SK-N-SH treated with all-trans-retinoic acid at 6 μM for 48 hours (cell line): Measurements from ENCODE around the gene MROH7.

Experiments used
- CREB5 ChIP-seq: fragments of 250-450 bp; sonication (Bioruptor Pico); IDR thresholded peaks from 2 replicates; pipeline ENCODE4 v1.5.1; 2020; ENCODE audit warnings: low read depth, mild to moderate bottlenecking, moderate library complexity
- ESRRG ChIP-seq: fragments of 250-450 bp; sonication (Bioruptor Pico); IDR thresholded peaks from 2 replicates; pipeline ENCODE4 v1.6.1; 2021; ENCODE audit warnings: mild to moderate bottlenecking
- OSR1 ChIP-seq: fragments of 250-450 bp; sonication (Bioruptor Pico); IDR thresholded peaks from 2 replicates; pipeline ENCODE4 v1.8.0; 2022; ENCODE audit warnings: moderate library complexity, mild to moderate bottlenecking, inconsistent platforms
- PATZ1 ChIP-seq: fragments of 250-450 bp; sonication (Bioruptor Pico); IDR thresholded peaks from 2 replicates; pipeline ENCODE4 v1.8.0; 2020; ENCODE audit warnings: mild to moderate bottlenecking, moderate library complexity, borderline replicate concordance
- POU6F1 ChIP-seq: fragments of 250-450 bp; sonication (Bioruptor Pico); IDR thresholded peaks from 2 replicates; pipeline ENCODE4 v1.8.0; 2021; ENCODE audit warnings: low read depth, mild to moderate bottlenecking, moderate library complexity, borderline replicate concordance
- RARB ChIP-seq: fragments of 250-450 bp; sonication (Bioruptor Pico); IDR thresholded peaks from 2 replicates; pipeline ENCODE4 v1.8.0; 2021; ENCODE audit warnings: mild to moderate bottlenecking, moderate library complexity
- TOX ChIP-seq: fragments of 250-450 bp; sonication (Bioruptor Pico); IDR thresholded peaks from 2 replicates; pipeline ENCODE4 v1.8.0; 2021; ENCODE audit warnings: mild to moderate bottlenecking, moderate library complexity, borderline replicate concordance
- TSHZ2 ChIP-seq: fragments of 250-450 bp; sonication (Bioruptor Pico); IDR thresholded peaks from 2 replicates; pipeline ENCODE4 v1.5.0; 2020; ENCODE audit warnings: mild to moderate bottlenecking, moderate library complexity
- ZC3H10 ChIP-seq: fragments of 250-450 bp; sonication (Bioruptor Pico); IDR thresholded peaks from 2 replicates; pipeline ENCODE4 v1.5.1; 2021; ENCODE audit warnings: mild to moderate bottlenecking, moderate library complexity
- ZNF70 ChIP-seq: fragments of 450-650 bp; formaldehyde crosslinking; IDR thresholded peaks from 2 replicates; pipeline ENCODE4 v1.5.0; 2020; ENCODE audit warnings: mild to moderate bottlenecking, moderate library complexity

GRCh38 chr1:54640361-54640760 is 1.2 kb upstream of the MROH7 start:
- no peak for TF ChIP-seq ZNF70 (CRISPR knock-in tag)
- no peak for TF ChIP-seq ESRRG (CRISPR knock-in tag)
- TF ChIP-seq TOX = no peak
- no peak for TF ChIP-seq RARB (CRISPR knock-in tag)
- TF ChIP-seq TSHZ2 (CRISPR knock-in tag) = no peak
- TF ChIP-seq PATZ1 (CRISPR knock-in tag) = no peak
- TF ChIP-seq POU6F1 (CRISPR knock-in tag) = no peak
- no peak for TF ChIP-seq OSR1 (CRISPR knock-in tag)
- TF ChIP-seq CREB5 = no peak
- no peak for TF ChIP-seq ZC3H10 (CRISPR knock-in tag)
